Measurements from ENCODE around the gene MCF2L2.

MCF2L2 gene

DNA sequence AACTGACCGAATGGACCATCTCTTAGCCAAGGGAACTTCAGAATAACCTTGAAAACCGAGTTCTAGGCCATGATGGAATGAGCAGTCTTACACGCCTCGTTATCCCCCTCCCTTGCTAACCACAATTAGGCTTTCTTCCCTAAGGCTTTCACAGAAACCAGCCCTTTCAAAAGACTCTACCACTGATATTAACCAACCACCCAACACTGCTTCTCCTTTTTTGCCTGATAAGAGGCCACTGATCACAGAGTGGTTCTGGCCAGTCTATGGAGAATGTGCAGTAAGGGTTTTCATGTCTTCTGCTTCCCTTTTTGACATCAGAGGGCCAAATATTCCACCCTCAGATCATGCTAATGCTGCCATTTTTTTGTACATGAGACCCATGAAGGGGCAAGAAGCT, 59.3 kb downstream of the MCF2L2 start:
- no peak for DNase-seq (ENCODE audit: low read depth)

DNA sequence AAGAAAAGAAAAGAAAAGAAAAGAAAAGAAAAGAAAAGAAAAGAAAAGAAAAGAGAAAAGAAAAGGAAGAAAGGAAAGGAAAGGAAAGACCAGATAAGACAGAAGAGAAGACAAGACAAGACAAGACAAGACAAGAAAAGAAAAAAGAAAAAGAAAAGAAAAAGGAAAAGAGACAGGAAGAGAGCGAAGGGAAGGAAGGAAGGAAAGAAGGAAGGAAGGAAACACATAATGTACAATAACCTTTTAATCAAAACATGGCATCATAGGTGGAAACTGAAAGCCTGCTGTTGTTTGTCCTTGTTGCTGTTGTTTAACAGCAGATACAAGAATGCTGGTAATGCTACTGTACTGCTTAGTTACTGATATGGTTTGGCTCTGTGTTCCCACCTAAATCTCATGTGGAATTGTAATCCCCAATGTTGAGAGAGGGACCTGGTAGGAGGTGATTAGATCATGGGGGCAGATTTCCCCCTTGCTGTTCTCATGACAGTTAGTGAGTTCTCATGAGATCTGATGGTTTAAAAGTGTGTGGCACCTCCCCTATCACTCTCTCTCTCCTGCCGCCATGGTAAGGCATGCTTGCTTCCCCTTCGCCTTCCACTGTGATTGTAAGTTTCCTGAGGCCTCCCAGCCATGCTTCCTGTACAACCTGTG, 67.3 kb downstream of the MCF2L2 start:
- DNase-seq (ENCODE audit: low read depth), result no peak

- DNase-seq (ENCODE audit: low read depth), result no peak
Observed at GRCh38 chr3:183359036-183359435, 69.4 kb downstream of the MCF2L2 start.

DNA sequence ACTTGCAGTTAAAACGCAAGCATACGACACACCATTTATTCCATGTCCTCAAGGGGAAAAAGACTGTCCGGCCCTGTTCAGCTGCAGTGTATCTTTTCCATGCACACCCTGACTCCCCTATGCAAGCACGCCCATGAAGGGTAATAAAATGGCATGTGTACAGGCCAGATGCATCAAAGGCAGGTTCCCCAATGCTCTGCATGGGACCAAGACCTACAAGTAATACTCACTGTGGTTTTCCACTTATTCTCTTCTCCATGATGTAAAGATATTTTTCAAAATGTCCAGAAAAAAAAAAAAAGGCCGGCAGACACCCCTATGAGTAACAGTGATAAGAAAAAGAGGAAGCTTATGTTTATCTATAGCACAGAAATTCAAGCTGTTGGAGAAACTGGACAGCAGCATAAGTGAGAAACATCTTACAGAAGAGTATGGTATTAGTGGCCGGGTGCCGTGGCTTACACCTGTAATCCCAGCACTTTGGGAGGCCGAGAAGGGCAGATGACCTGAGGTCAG, 70.8 kb downstream of the MCF2L2 start:
- DNase-seq (ENCODE audit: low read depth), result no peak

- no peak for DNase-seq (ENCODE audit: low read depth)
Observed at GRCh38 chr3:183356920-183357319, 71.5 kb downstream of the MCF2L2 start.

GRCh38 chr3:183354874-183355273, 73.5 kb downstream of the MCF2L2 start:
- no peak for DNase-seq (ENCODE audit: low read depth)

GRCh38 chr3:183354325-183354831, 74.0 kb downstream of the MCF2L2 start:
- no peak for DNase-seq (ENCODE audit: low read depth)

- no peak for DNase-seq (ENCODE audit: low read depth)
Observed at GRCh38 chr3:183353421-183353820, 75.0 kb downstream of the MCF2L2 start.

GRCh38 chr3:183350164-183350563, 78.3 kb downstream of the MCF2L2 start:
- DNase-seq (ENCODE audit: low read depth), result no peak

DNA sequence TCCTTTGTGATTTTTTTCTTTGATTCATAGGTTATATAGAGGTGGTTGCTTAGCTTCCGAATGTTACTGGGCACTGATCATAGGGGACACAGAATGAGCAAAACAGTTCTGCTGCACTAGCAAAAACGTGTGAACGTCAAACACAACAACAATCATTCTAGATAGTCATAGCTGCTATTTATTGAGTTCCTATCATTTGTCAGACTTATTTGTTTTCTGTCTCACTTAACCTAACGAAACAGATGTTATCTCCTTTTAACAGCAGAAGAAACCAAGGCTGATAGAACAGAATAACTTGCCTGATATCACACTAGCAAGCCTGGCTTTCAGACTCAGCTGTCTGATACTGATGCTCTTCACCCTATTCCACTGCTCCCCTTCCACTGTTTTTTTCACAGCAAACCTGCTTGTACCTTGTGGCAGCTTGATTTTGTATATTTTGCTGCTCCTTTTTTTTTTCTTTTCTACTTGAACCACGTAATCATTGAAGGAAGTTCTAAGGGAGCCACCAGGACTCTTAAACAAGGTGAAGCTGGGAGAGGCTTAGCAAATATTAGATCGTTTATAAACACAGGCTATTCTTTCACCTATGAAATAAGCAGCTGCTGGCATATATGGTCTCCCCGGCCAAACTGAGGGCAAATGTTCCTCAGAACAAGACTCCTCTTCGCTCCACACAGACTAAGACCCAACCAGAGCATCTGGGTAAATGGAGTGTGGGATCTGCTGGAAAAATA, 78.8 kb downstream of the MCF2L2 start:
- DNase-seq (ENCODE audit: low read depth), result no peak

- no peak for DNase-seq (ENCODE audit: low read depth)
Observed at GRCh38 chr3:183342824-183343223, 85.6 kb downstream of the MCF2L2 start.

- DNase-seq (ENCODE audit: low read depth), result no peak
Observed at GRCh38 chr3:183341545-183342288, 86.7 kb downstream of the MCF2L2 start.

DNA sequence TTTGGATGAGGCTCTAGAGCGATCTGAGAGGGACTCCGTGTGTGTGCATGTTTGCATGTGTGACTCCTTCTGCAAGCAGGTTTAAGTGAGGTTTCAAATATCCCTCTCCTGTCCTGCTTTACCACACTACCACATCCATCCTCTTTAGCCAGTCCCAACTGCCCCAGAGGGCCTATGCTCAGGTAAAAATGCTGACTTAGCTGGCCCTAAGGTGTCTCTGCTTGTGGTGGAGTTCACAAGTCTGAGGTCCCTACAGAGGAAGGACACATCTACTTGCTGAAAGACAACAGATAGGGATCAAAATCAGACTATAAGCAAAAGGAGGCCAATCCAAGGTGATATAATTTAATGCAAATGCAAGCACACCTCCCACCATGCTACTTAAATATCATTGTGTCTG, 88.2 kb downstream of the MCF2L2 start:
- DNase-seq (ENCODE audit: low read depth), result no peak

GRCh38 chr3:183339461-183340086, 88.8 kb downstream of the MCF2L2 start:
- DNase-seq (ENCODE audit: low read depth), result no peak

DNA sequence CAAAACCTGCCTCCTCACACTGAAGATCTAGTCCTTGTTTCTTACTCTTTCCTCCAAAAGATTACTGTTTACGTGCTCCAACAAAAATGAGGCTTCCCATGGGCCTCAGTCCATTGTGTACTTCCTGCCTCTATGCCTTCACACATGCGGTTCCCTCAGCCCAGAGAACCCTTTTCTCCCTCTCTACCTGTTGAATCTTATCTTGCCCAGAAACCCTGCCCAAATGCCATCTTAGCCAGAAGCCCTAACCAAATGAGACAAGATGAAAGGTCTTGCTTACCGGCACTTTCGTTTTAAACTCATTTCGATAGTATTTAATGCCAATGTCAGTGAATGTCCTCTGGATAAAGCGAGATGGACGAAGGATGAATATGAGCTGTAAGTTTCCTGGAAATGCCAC, 89.9 kb downstream of the MCF2L2 start:
- DNase-seq (ENCODE audit: low read depth), result no peak

DNA sequence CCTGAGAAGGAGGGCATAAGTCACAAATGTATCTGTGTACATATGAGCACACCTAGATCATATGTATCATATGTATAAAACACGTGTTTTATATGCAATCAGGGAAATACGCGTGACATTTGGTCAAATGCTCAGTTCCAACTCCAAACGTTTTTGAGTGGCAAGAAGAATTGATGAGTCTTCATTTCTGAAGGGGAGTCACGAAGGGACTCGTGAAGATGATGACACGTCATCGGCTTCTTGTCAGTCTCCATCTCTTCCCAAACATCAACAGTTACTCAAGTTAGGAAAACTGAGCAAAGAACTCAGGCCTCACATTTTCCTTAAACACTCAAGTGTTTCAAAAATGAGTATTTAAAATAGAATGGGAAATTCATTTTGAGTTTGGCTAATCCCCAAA, 95.9 kb downstream of the MCF2L2 start:
- no peak for DNase-seq (ENCODE audit: low read depth)

DNA sequence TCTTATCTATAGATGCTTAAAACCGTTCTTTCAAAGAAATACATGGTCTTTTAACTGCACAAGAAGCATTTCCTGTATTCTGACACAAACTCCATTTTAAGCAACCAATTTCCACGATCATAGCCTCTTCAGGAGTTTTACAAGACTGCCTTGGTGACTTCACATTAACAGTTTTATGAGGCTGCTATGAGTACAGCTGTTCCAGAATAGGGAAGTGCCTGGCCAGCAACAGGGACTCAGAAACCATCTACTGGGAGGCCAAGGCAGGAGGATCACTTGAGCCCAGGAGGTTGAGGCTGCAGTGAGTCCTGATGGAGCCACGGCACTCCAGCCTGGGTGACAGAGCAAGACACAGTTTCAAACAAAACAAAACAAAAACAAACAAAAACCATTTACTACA, 96.9 kb downstream of the MCF2L2 start:
- no peak for DNase-seq (ENCODE audit: low read depth)

DNA sequence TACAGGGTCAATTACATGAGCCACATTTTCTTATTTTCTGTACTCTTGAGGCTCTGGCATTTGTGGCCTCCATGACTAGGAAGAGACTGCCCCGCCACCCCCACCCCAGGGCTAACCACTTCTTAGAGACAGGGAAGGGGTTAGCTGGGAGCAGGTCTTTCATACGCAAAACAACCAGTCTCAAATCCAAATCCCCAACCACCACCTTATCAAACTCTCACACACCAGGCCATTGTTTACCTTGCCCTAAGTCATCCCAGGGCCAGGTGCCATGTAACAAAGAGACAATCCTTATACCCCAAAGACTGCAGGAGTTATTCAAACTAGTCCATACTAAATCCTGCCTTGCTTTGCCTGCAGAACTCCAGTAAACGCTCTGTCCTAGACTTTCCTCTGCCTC, 97.5 kb downstream of the MCF2L2 start:
- DNase-seq (ENCODE audit: low read depth), result no peak

DNA sequence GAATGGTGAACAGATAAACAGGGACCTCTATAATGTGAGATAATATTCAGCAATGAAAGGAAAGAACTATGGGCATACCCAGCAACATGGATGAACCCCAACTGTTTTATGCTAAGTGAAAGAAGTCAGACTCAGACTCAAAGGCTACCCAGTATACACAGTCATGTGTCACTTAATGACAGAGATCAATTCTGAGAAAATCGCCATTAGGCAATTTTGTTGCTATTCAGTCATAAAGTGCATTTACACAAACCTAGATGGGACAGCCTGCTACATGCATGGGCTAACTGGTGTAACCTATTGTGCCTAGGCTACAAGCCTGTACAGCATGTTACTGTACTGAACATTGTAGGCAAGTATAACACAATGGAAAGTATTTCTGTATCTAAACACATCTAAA, 98.9 kb downstream of the MCF2L2 start:
- no peak for DNase-seq (ENCODE audit: low read depth)

GRCh38 chr3:183328823-183329222, 99.6 kb downstream of the MCF2L2 start:
- DNase-seq (ENCODE audit: low read depth), result no peak

GRCh38 chr3:183328164-183328563, 100.3 kb downstream of the MCF2L2 start:
- DNase-seq (ENCODE audit: low read depth), result no peak

GRCh38 chr3:183327343-183327742, 101.1 kb downstream of the MCF2L2 start:
- no peak for DNase-seq (ENCODE audit: low read depth)
